Neural progenitor cell (in vitro differentiated cells): Measurements from ENCODE around the gene PCSK6. TPM values are rescaled to one million over a fixed set of nuclear protein-coding genes. Genes with fewer than 3 reads are reported as not detected.

Source experiments
- DNase-seq: peaks from one replicate; pipeline ENCODE4 v3.0.0-alpha.2; 2016; ENCODE audit warnings: low spot score
- H2AFZ ChIP-seq: fragments of 200-600 bp; sonication (generic); replicated peaks from 2 replicates; pipeline ENCODE4 v1.6.1; 2016; ENCODE audit warnings: antibody characterized with exemption
- H3F3A ChIP-seq: fragments of 200-600 bp; sonication (generic); 2 replicates; pipeline ENCODE4 v1.6.1; 2016; ENCODE audit warnings: antibody characterized with exemption, low read depth
- H3K27ac ChIP-seq: fragments of 200-600 bp; sonication (generic); 2 replicates; pipeline ENCODE4 v1.5.1; 2016; ENCODE audit warnings: mild to moderate bottlenecking
- H3K27me3 ChIP-seq: fragments of 200-600 bp; sonication (generic); 2 replicates; pipeline ENCODE4 v1.6.1; 2016; ENCODE audit warnings: mild to moderate bottlenecking, moderate library complexity
- H3K36me3 ChIP-seq: fragments of 200-600 bp; sonication (generic); 2 replicates; pipeline ENCODE4 v1.5.1; 2016
- H3K4me1 ChIP-seq: fragments of 200-600 bp; sonication (generic); 2 replicates; pipeline ENCODE4 v1.6.1; 2016; ENCODE audit warnings: mixed run types
- H3K4me2 ChIP-seq: fragments of 200-600 bp; sonication (generic); 2 replicates; pipeline ENCODE4 v1.6.1; 2016
- H3K4me3 ChIP-seq: fragments of 200-600 bp; sonication (generic); 2 replicates; pipeline ENCODE4 v1.5.1; 2016
- H3K79me2 ChIP-seq: fragments of 200-600 bp; sonication (generic); 2 replicates; pipeline ENCODE4 v1.6.1; 2016; ENCODE audit warnings: low read depth
- H3K9ac ChIP-seq: fragments of 200-600 bp; sonication (generic); 2 replicates; pipeline ENCODE4 v1.6.1; 2016
- H3K9me3 ChIP-seq: fragments of 200-600 bp; sonication (generic); 2 replicates; pipeline ENCODE4 v1.5.1; 2016; ENCODE audit warnings: low read depth
- H4K20me1 ChIP-seq: fragments of 200-600 bp; sonication (generic); 2 replicates; pipeline ENCODE4 v1.6.1; 2016; ENCODE audit warnings: low read depth
- H3K27ac Mint-ChIP-seq: 3 replicates; pipeline ENCODE4 v1.8.0; 2021; ENCODE audit warnings: mixed read lengths
- H3K27me3 Mint-ChIP-seq: 2 replicates; pipeline ENCODE4 v1.8.0; 2022; ENCODE audit warnings: low read depth, mild to moderate bottlenecking, inconsistent platforms, moderate library complexity, mixed read lengths; ENCODE audit not compliant: insufficient read depth
- H3K36me3 Mint-ChIP-seq: 3 replicates; pipeline ENCODE4 v1.8.0; 2021; ENCODE audit warnings: mixed read lengths
- H3K4me1 Mint-ChIP-seq: 3 replicates; pipeline ENCODE4 v1.8.0; 2021; ENCODE audit warnings: mixed read lengths
- H3K4me3 Mint-ChIP-seq: 3 replicates; pipeline ENCODE4 v1.8.0; 2021; ENCODE audit warnings: mild to moderate bottlenecking, moderate library complexity, mixed read lengths
- H3K9me3 Mint-ChIP-seq: 3 replicates; pipeline ENCODE4 v1.8.0; 2020; ENCODE audit warnings: mixed read lengths
- EZH2 ChIP-seq: fragments of 200-600 bp; sonication (generic); IDR thresholded peaks from 2 replicates; pipeline ENCODE4 v1.6.1; 2017; ENCODE audit warnings: antibody characterized with exemption, mild to moderate bottlenecking, moderate library complexity
- EZH2phosphoT487 ChIP-seq: fragments of 200-600 bp; sonication (generic); IDR thresholded peaks from 2 replicates; pipeline ENCODE4 v1.6.1; 2017; ENCODE audit warnings: antibody characterized with exemption
- total RNA-seq: library from RNA; depleted of rRNA; stranded (reverse); fragments of >200 nt; gene quantifications from 2 replicates; pipeline ENCODE4 v1.2.3, GENCODE V29; 2015; ENCODE audit warnings: low replicate concordance
- TF ChIP-seq, protein P1 (sequence below): fragments of 200-600 bp; sonication (generic); IDR thresholded peaks from 2 replicates; pipeline ENCODE4 v1.5.1; 2017; ENCODE audit warnings: antibody characterized with exemption, mild to moderate bottlenecking

Gene PCSK6
- total RNA-seq, 1 donor from 2014 or later: 1.9 TPM

DNA sequence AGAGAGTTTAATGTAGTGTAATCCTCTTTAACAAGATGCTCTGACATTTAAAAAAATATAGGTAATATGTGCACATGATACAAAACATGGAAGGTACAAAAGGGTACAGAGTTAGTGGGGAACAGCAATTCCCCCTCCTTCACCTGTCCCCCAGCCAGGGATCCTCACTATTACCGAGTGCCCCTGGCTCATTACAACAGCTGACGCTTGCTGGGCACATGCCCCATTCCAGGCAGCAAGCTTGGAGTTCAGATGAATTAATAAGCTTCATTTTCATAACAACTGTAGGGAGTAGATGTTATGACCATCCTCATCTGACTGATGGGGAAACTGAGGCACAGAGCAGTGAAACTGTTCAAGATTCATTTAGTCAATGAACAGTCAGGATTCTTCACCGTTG, 41.2 kb downstream of the PCSK6 start:
- H3K4me3 ChIP-seq: no peak overlapping the region
- no peak overlapping the region for H3K27ac ChIP-seq
- TF ChIP-seq EZH2: no peak
- TF ChIP-seq, protein P1, sequence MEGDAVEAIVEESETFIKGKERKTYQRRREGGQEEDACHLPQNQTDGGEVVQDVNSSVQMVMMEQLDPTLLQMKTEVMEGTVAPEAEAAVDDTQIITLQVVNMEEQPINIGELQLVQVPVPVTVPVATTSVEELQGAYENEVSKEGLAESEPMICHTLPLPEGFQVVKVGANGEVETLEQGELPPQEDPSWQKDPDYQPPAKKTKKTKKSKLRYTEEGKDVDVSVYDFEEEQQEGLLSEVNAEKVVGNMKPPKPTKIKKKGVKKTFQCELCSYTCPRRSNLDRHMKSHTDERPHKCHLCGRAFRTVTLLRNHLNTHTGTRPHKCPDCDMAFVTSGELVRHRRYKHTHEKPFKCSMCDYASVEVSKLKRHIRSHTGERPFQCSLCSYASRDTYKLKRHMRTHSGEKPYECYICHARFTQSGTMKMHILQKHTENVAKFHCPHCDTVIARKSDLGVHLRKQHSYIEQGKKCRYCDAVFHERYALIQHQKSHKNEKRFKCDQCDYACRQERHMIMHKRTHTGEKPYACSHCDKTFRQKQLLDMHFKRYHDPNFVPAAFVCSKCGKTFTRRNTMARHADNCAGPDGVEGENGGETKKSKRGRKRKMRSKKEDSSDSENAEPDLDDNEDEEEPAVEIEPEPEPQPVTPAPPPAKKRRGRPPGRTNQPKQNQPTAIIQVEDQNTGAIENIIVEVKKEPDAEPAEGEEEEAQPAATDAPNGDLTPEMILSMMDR: no peak
- no peak for TF ChIP-seq EZH2phosphoT487
- peaks cover 38% of the 10 kb centered on the region for H3K4me1 Mint-ChIP-seq
- no peak overlapping the region for H3K27ac Mint-ChIP-seq
- no peaks in the 10 kb centered on the region for H3K36me3 Mint-ChIP-seq
- no peaks in the 10 kb centered on the region for H3K79me2 ChIP-seq
- H3K27me3 Mint-ChIP-seq: peaks cover 8% of the 10 kb centered on the region
- H3K9me3 ChIP-seq: no peaks in the 10 kb centered on the region
- no peaks in the 10 kb centered on the region for H4K20me1 ChIP-seq
- peaks cover 2% of the 10 kb centered on the region for H3K9me3 Mint-ChIP-seq
- no peak overlapping the region for H3K4me3 Mint-ChIP-seq
- no peak overlapping the region for H2AFZ ChIP-seq
- H3K4me2 ChIP-seq: no peak overlapping the region
- DNase-seq: no peak
- peaks cover 12% of the 10 kb centered on the region for H3K4me1 ChIP-seq
- no peaks in the 10 kb centered on the region for H3K27me3 ChIP-seq
- H3K36me3 ChIP-seq: no peaks in the 10 kb centered on the region
- no peak overlapping the region for H3K9ac ChIP-seq
- H3F3A ChIP-seq: no peaks in the 10 kb centered on the region

DNA sequence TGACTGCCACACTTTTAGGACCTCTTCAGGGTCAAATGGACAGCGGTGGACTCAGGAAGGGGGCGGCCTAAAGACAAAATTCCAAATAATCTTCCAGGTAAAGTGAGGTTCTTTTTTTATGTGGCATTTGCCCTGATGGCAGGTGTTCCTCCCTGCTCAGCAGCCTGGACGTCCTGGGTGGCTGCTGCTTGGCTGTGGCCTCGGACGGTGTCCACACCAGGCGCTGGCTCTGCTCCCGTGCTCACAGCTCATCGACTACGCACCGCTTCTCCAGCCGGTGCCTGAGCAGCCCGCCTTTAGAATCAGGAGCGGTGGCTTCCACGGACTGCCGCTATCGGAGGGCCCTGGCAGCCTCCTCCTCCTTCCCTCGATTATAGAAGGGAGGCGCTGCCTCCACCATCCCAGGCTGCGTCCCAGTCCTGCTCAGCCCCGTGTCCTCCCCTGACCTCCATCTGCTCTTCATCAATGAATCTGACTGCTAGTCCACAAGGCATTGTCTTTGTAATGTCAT, 41.9 kb downstream of the PCSK6 start:
- H2AFZ ChIP-seq: no peak overlapping the region
- H3K4me3 ChIP-seq: no peak overlapping the region
- Mint-ChIP-seq H3K27me3 (peaks cover 8% of the 10 kb centered on the region), H3K27ac (no peak overlapping the region), H3K4me1 (peaks cover 33% of the 10 kb centered on the region), H3K36me3 (no peaks in the 10 kb centered on the region), H3K9me3 (peaks cover 2% of the 10 kb centered on the region), H3K4me3 (no peak overlapping the region)
- no peaks in the 10 kb centered on the region for H3K36me3 ChIP-seq
- no peak overlapping the region for H3K27ac ChIP-seq
- H3K27me3 ChIP-seq: no peaks in the 10 kb centered on the region
- H3K4me2 ChIP-seq: no peak overlapping the region
- H3K79me2 ChIP-seq: no peaks in the 10 kb centered on the region
- H3F3A ChIP-seq: no peaks in the 10 kb centered on the region
- H3K4me1 ChIP-seq: peaks cover 6% of the 10 kb centered on the region
- no peak for DNase-seq
- no peaks in the 10 kb centered on the region for H4K20me1 ChIP-seq
- no peaks in the 10 kb centered on the region for H3K9me3 ChIP-seq
- TF ChIP-seq, protein P1: no peak
- TF ChIP-seq EZH2phosphoT487: no peak
- no peak for TF ChIP-seq EZH2
- no peak overlapping the region for H3K9ac ChIP-seq

DNA sequence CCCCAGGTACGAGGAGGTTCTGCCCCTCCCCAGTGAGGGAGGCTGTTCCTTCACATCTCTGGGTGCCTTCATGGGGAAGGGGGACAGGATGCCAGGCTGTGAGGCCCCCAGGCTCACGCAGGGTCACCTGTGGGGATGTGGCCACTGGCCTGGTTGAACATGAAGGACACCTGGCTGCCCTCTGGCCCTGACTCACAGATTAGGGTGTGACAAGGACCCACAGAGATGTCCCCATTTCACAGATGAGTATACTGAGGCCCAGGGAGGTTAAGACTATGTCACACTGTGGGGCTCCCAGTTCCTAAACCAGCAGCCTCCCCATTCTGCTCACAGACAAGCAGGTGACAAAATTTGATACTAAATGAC, 42.4 kb downstream of the PCSK6 start:
- no peaks in the 10 kb centered on the region for H3F3A ChIP-seq
- H4K20me1 ChIP-seq: no peaks in the 10 kb centered on the region
- H3K27ac ChIP-seq: no peak overlapping the region
- Mint-ChIP-seq H3K4me3 (no peak overlapping the region), H3K27me3 (peaks cover 8% of the 10 kb centered on the region), H3K27ac (no peak overlapping the region), H3K36me3 (no peaks in the 10 kb centered on the region), H3K4me1 (peaks cover 30% of the 10 kb centered on the region), H3K9me3 (peaks cover 2% of the 10 kb centered on the region)
- no peaks in the 10 kb centered on the region for H3K27me3 ChIP-seq
- H3K4me2 ChIP-seq: no peak overlapping the region
- H3K9ac ChIP-seq: no peak overlapping the region
- peaks cover 6% of the 10 kb centered on the region for H3K4me1 ChIP-seq
- H2AFZ ChIP-seq: no peak overlapping the region
- H3K9me3 ChIP-seq: no peaks in the 10 kb centered on the region
- DNase-seq: no peak
- H3K4me3 ChIP-seq: no peak overlapping the region
- no peaks in the 10 kb centered on the region for H3K36me3 ChIP-seq
- TF ChIP-seq, protein P1: no peak
- no peak for TF ChIP-seq EZH2phosphoT487
- no peak for TF ChIP-seq EZH2
- no peaks in the 10 kb centered on the region for H3K79me2 ChIP-seq
